Endometrium (tissue), 2 donors: ENCODE data around the gene INSYN2A.

Experiments used
- FAIRE-seq: peaks from 2 replicates; lab custom pipeline; 2012; peaks lifted over from hg19 to GRCh38; lab: Jason Lieb, UNC
- donor health status: control.
- donor health status: control.

Gene INSYN2A

GRCh38 chr10:127151981-127152699, 44.3 kb downstream of the INSYN2A start:
- no peak for FAIRE-seq

GRCh38 chr10:127151541-127151940, 44.9 kb downstream of the INSYN2A start:
- FAIRE-seq, result no peak

GRCh38 chr10:127150136-127150535, 46.3 kb downstream of the INSYN2A start:
- FAIRE-seq, result no peak

GRCh38 chr10:127149501-127150081, 46.8 kb downstream of the INSYN2A start:
- FAIRE-seq, result no peak

GRCh38 chr10:127148933-127149220, 47.5 kb downstream of the INSYN2A start:
- FAIRE-seq, result no peak

GRCh38 chr10:127148066-127148932, 48.1 kb downstream of the INSYN2A start:
- FAIRE-seq, result no peak

- no peak for FAIRE-seq
Measured at GRCh38 chr10:127146661-127147060, 49.7 kb downstream of the INSYN2A start.
